HCT116 (cell line): ENCODE measurements around the gene CASP1. TPM values are rescaled to one million over a fixed set of nuclear protein-coding genes. Genes with fewer than 3 reads are reported as not detected.

Experiments
- ATAC-seq: fragments of 200-7000 bp; cut with Tn5 transposase; 2 replicates; pipeline ENCODE4 v1.9.1; 2020; ENCODE audit warnings: mild to moderate bottlenecking, moderate library complexity
- BruUV-seq: library from RNA; stranded (reverse); fragments of 400-500 nt; replicated peaks from 2 replicates; lab custom pipeline; 2021; lab: Mats Ljungman, UMichigan
- CTCF ChIA-PET: fragments of 300-600 bp; sonication (Branson Sonifier 250); formaldehyde crosslinking; loops from one replicate; lab custom pipeline; 2021; ENCODE audit warnings: antibody characterized with exemption; lab: Charles Lee
- POLR2A ChIA-PET: fragments of 300-600, 350-600 bp; sonication (Branson Sonifier 250); formaldehyde crosslinking; loops from one replicate; lab custom pipeline; 2021; ENCODE audit warnings: antibody characterized with exemption; lab: Charles Lee
- RAD21 ChIA-PET, 2 experiments: fragments of 300-600 bp; sonication (Branson Sonifier 250); formaldehyde crosslinking; loops; one replicate each; lab custom pipeline; 2023; ENCODE audit warnings: low total read pairs in 2 of 2; ENCODE audit not compliant: uncharacterized antibody in 2 of 2, unreplicated experiment in 2 of 2, low non-redundant PET in 1 of 2; lab: Charles Lee
- DNase-seq: peaks from one replicate; pipeline ENCODE4 v3.0.0-alpha.2; 2010; ENCODE audit warnings: low read depth, low spot score
- H2AFZ ChIP-seq: fragments of 200-600 bp; shearing (Covaris generic), sonication (generic); 2 replicates; pipeline ENCODE4 v1.6.1; 2017; ENCODE audit warnings: low read depth, mixed run types, mixed read lengths, antibody characterized with exemption, low read length; ENCODE audit not compliant: poor library complexity, severe bottlenecking
- H3K27ac ChIP-seq: 2 replicates; pipeline ENCODE4 v1.5.1; 2012; ENCODE audit warnings: low read depth, low read length
- H3K27me3 ChIP-seq: fragments of 200-600 bp; sonication (generic); 2 replicates; pipeline ENCODE4 v1.6.1; 2016; ENCODE audit warnings: mixed run types, low read length, mixed read lengths; ENCODE audit not compliant: insufficient read depth
- H3K36me3 ChIP-seq, 2 experiments: fragments of 200-500 bp in 1 of 2; fragments of 200-600 bp in 1 of 2; sonication (Bioruptor generic) in 1 of 2; sonication (generic) in 1 of 2; 2 replicates each; pipeline versions ENCODE4 v1.5.1 to v1.6.1; 2014 to 2016; ENCODE audit warnings: low read length in 2 of 2, inconsistent platforms in 1 of 2, mixed read lengths in 1 of 2, mixed run types in 1 of 2; ENCODE audit not compliant: insufficient read depth in 2 of 2, control insufficient read depth in 1 of 2
- H3K4me1 ChIP-seq, 2 experiments: fragments of 200-600 bp in 1 of 2; sonication (generic) in 1 of 2; 2 replicates each; pipeline versions ENCODE4 v1.5.1 to v1.6.1; 2012 to 2017; ENCODE audit warnings: low read length in 2 of 2, inconsistent platforms in 1 of 2, mild to moderate bottlenecking in 1 of 2, mixed read lengths in 1 of 2, mixed run types in 1 of 2, moderate library complexity in 1 of 2; ENCODE audit not compliant: insufficient read depth in 2 of 2, control insufficient read depth in 1 of 2
- H3K4me2 ChIP-seq: fragments of 200-600 bp; sonication (generic); 2 replicates; pipeline ENCODE4 v1.6.1; 2017; ENCODE audit warnings: mixed run types, low read length, mixed read lengths
- H3K4me3 ChIP-seq, 2 experiments: fragments of 200-600 bp in 1 of 2; sonication (generic) in 1 of 2; replicated peaks in 1 of 2; 2 replicates each; pipeline ENCODE4 v1.5.1; 2011 to 2016; ENCODE audit warnings: low read length in 2 of 2, control low read depth in 1 of 2, low read depth in 1 of 2, mild to moderate bottlenecking in 1 of 2, mixed read lengths in 1 of 2, mixed run types in 1 of 2
- H3K79me2 ChIP-seq: fragments of 200-600 bp; sonication (generic); 2 replicates; pipeline ENCODE4 v1.6.1; 2017; ENCODE audit warnings: mild to moderate bottlenecking, mixed run types, low read length, moderate library complexity, mixed read lengths; ENCODE audit not compliant: insufficient read depth
- H3K9ac ChIP-seq: fragments of 200-600 bp; sonication (generic); 2 replicates; pipeline ENCODE4 v1.6.1; 2016; ENCODE audit warnings: low read length, mixed read lengths
- H3K9me2 ChIP-seq: fragments of 200-600 bp; sonication (generic), shearing (Covaris generic); 2 replicates; pipeline ENCODE4 v1.6.1; 2017; ENCODE audit warnings: mixed run types, mild to moderate bottlenecking, moderate library complexity; ENCODE audit not compliant: insufficient read depth
- H3K9me3 ChIP-seq, 2 experiments: fragments of 200-500 bp in 1 of 2; fragments of 200-600 bp in 1 of 2; sonication (Bioruptor generic) in 1 of 2; sonication (generic) in 1 of 2; 2 replicates each; pipeline ENCODE4 v1.6.1; 2014 to 2017; ENCODE audit warnings: low read length in 2 of 2, mixed read lengths in 2 of 2, inconsistent platforms in 1 of 2, low read depth in 1 of 2, mild to moderate bottlenecking in 1 of 2, mixed run types in 1 of 2, moderate library complexity in 1 of 2; ENCODE audit not compliant: control insufficient read depth in 1 of 2, insufficient read depth in 1 of 2
- H4K20me1 ChIP-seq: fragments of 200-600 bp; sonication (generic), shearing (Covaris generic); 2 replicates; pipeline ENCODE4 v1.6.1; 2017; ENCODE audit warnings: mixed run types, mild to moderate bottlenecking, moderate library complexity; ENCODE audit not compliant: insufficient read depth
- CEBPB ChIP-seq: IDR thresholded peaks from 2 replicates; pipeline ENCODE4 v1.6.1; 2012; ENCODE audit warnings: low read depth
- ELF1 ChIP-seq: IDR thresholded peaks from 2 replicates; pipeline ENCODE4 v1.6.1; 2012; ENCODE audit warnings: low read depth, borderline replicate concordance
- EZH2 ChIP-seq: fragments of 200-600 bp; sonication (generic); IDR thresholded peaks from 2 replicates; pipeline ENCODE4 v1.6.1; 2017; ENCODE audit warnings: antibody characterized with exemption, mixed run types
- EZH2phosphoT487 ChIP-seq: fragments of 200-600 bp; IDR thresholded peaks from 2 replicates; pipeline ENCODE4 v1.6.1; 2018; ENCODE audit warnings: antibody characterized with exemption, borderline replicate concordance
- JUND ChIP-seq: IDR thresholded peaks from 2 replicates; pipeline ENCODE4 v1.6.1; 2012
- POLR2A ChIP-seq: IDR thresholded peaks from 2 replicates; pipeline ENCODE4 v1.7.0; 2011; ENCODE audit warnings: borderline replicate concordance; ENCODE audit not compliant: insufficient read depth, insufficient read length; ENCODE audit errors: extremely low read depth
- POLR2AphosphoS5 ChIP-seq: IDR thresholded peaks from 2 replicates; pipeline ENCODE4 v1.6.1; 2011; ENCODE audit warnings: mild to moderate bottlenecking, low read depth, low read length, moderate library complexity
- RAD21 ChIP-seq: IDR thresholded peaks from 2 replicates; pipeline ENCODE4 v1.6.1; 2012; ENCODE audit warnings: low read depth, mild to moderate bottlenecking
- SIN3A ChIP-seq: IDR thresholded peaks from 2 replicates; pipeline ENCODE4 v1.6.1; 2012; ENCODE audit warnings: low read depth
- SP1 ChIP-seq: IDR thresholded peaks from 2 replicates; pipeline ENCODE4 v1.6.1; 2012; ENCODE audit warnings: low read depth
- SRF ChIP-seq: IDR thresholded peaks from 2 replicates; pipeline ENCODE4 v1.6.1; 2012; ENCODE audit warnings: low read depth
- TCF7L2 ChIP-seq: IDR thresholded peaks from 2 replicates; pipeline ENCODE4 v1.7.0; 2011; ENCODE audit warnings: borderline replicate concordance, inconsistent platforms; ENCODE audit not compliant: insufficient read depth, insufficient read length; ENCODE audit errors: extremely low read depth
- YY1 ChIP-seq: IDR thresholded peaks from 2 replicates; pipeline ENCODE4 v1.6.1; 2011; ENCODE audit warnings: low read length, low read depth, moderate library complexity, mild to moderate bottlenecking; ENCODE audit not compliant: insufficient replicate concordance; ENCODE audit errors: extremely low read depth
- ZFX ChIP-seq: fragments of 450-650 bp; IDR thresholded peaks from 2 replicates; pipeline ENCODE4 v1.6.1; 2017
- ZNF274 ChIP-seq: fragments of 200-500 bp; sonication (Bioruptor generic); IDR thresholded peaks from 2 replicates; pipeline ENCODE4 v1.6.1; 2014; ENCODE audit warnings: mild to moderate bottlenecking, low read depth, low read length, inconsistent platforms
- intact Hi-C: fragments of 100-400 bp; cut with micrococcal nuclease; formaldehyde crosslinking; loops from 2 replicates; pipeline ENCODE4 v1.10.0; 2022
- total RNA-seq: library from RNA; stranded (reverse); gene quantifications from one replicate; pipeline ENCODE4 v1.2.1, GENCODE V29; 2021; ENCODE audit not compliant: unreplicated experiment
- TF ChIP-seq, protein P1 (sequence below): IDR thresholded peaks from 2 replicates; pipeline ENCODE4 v1.6.1; 2012
- TF ChIP-seq, protein P2 (sequence below), 3 experiments: fragments of 200-600 bp in 1 of 3; sonication (generic) in 1 of 3; IDR thresholded peaks in 2 of 3; conservative IDR thresholded peaks in 1 of 3; 2 replicates each; pipeline ENCODE4 v1.5.1; 2012 to 2017; ENCODE audit warnings: low read depth in 2 of 3, low read length in 2 of 3, antibody characterized with exemption in 1 of 3, borderline replicate concordance in 1 of 3, control low read depth in 1 of 3, mild to moderate bottlenecking in 1 of 3, mixed read lengths in 1 of 3, mixed run types in 1 of 3, moderate library complexity in 1 of 3; ENCODE audit not compliant: insufficient read depth in 1 of 3
- TF ChIP-seq, protein P3 (sequence below): IDR thresholded peaks from 2 replicates; pipeline ENCODE4 v1.6.1; 2012

Gene CASP1
- total RNA-seq, 1 experiment from 2014 or later: not detected

DNA sequence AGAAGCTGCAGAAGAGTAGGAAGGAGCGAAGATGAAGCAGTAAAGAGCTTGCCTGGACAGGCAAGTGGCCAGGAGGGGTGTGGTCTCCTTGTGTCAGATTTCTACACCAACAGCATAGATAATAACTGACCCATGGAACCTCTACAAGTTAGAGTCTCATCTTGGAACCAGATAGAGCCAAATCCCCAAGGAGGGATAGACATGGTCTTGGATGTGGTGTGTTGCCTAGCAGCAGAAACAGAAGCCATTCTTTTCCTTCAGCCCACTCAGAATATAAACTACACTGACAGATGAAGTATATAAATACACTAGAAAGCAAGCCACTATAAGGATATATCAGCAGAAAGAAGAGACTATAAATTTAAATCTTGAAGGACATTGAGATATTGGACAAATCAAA is 14.5 kb upstream of the CASP1 start:
- BruUV-seq: no TSS peak
- H3K27ac ChIP-seq: no peak overlapping the region
- no peaks in the 10 kb centered on the region for H4K20me1 ChIP-seq
- POLR2A ChIA-PET: no interaction called here
- ATAC-seq (no peak), DNase-seq (no peak)
- H3K9ac ChIP-seq: no peak overlapping the region
- H2AFZ ChIP-seq: no peak overlapping the region
- no peaks in the 10 kb centered on the region for H3K79me2 ChIP-seq
- H3K36me3 ChIP-seq: no peaks in the 10 kb centered on the region
- H3K4me1 ChIP-seq: 0 out of 4 replicates have a peak, but pooled peaks cover 0 to 5% of the 10 kb centered on the region in 2 experiments
- TF ChIP-seq, protein P1, sequence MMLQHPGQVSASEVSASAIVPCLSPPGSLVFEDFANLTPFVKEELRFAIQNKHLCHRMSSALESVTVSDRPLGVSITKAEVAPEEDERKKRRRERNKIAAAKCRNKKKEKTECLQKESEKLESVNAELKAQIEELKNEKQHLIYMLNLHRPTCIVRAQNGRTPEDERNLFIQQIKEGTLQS: no peak
- TF ChIP-seq JUND (no peak), SP1 (no peak), ZFX (no peak), YY1 (no peak), SRF (no peak), TCF7L2 (no peak), EZH2phosphoT487 (no peak), POLR2A (no peak), RAD21 (no peak), POLR2AphosphoS5 (no peak), ELF1 (no peak), CEBPB (no peak), EZH2 (no peak), SIN3A (no peak), ZNF274 (no peak)
- TF ChIP-seq, protein P2, sequence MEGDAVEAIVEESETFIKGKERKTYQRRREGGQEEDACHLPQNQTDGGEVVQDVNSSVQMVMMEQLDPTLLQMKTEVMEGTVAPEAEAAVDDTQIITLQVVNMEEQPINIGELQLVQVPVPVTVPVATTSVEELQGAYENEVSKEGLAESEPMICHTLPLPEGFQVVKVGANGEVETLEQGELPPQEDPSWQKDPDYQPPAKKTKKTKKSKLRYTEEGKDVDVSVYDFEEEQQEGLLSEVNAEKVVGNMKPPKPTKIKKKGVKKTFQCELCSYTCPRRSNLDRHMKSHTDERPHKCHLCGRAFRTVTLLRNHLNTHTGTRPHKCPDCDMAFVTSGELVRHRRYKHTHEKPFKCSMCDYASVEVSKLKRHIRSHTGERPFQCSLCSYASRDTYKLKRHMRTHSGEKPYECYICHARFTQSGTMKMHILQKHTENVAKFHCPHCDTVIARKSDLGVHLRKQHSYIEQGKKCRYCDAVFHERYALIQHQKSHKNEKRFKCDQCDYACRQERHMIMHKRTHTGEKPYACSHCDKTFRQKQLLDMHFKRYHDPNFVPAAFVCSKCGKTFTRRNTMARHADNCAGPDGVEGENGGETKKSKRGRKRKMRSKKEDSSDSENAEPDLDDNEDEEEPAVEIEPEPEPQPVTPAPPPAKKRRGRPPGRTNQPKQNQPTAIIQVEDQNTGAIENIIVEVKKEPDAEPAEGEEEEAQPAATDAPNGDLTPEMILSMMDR (IDR thresholded peaks at IDR 0.05 in 2 of 3, conservative IDR thresholded peaks at IDR 0.05 in 1 of 3; ENCODE audit: borderline replicate concordance in 1 of 3, insufficient read depth in 1 of 3, low read depth in 2 of 3, low read length in 2 of 3): no peak
- TF ChIP-seq, protein P3, sequence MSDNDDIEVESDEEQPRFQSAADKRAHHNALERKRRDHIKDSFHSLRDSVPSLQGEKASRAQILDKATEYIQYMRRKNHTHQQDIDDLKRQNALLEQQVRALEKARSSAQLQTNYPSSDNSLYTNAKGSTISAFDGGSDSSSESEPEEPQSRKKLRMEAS: no peak
- TF ChIP-seq, all 23 proteins: peak for 0
- Histone ChIP-seq H3K4me3 (no peak overlapping the region), H3K4me2 (no peak overlapping the region), H3K9me2 (no peaks in the 10 kb centered on the region), H3K9me3 (no peaks in the 10 kb centered on the region), H3K27me3 (no peaks in the 10 kb centered on the region)
- intact Hi-C loops: no loop called here
- ChIA-PET RAD21 (no interaction called here), CTCF (no interaction called here)
